IMR-90 (cell line): Measurements from ENCODE around the gene PEX10.

Source experiments
- BHLHE40 ChIP-seq: fragments of 150-350 bp; IDR thresholded peaks from 2 replicates; pipeline ENCODE4 v1.6.1; 2016; ENCODE audit warnings: mild to moderate bottlenecking, low read depth, low read length
- CEBPB ChIP-seq: IDR thresholded peaks from 2 replicates; pipeline ENCODE4 v1.6.1; 2012; ENCODE audit warnings: low read depth, low read length, improper control_type of control experiment
- FOS ChIP-seq: fragments of 150-350 bp; IDR thresholded peaks from 2 replicates; pipeline ENCODE4 v1.6.1; 2016; ENCODE audit warnings: low read depth, low read length
- MXI1 ChIP-seq: IDR thresholded peaks from 2 replicates; pipeline ENCODE4 v1.6.1; 2012; ENCODE audit warnings: low read depth, mild to moderate bottlenecking, low read length, moderate library complexity, borderline replicate concordance
- POLR2A ChIP-seq: IDR thresholded peaks from 2 replicates; pipeline ENCODE4 v1.6.1; 2012; ENCODE audit warnings: mild to moderate bottlenecking, low read depth, low read length
- RAD21 ChIP-seq: IDR thresholded peaks from 2 replicates; pipeline ENCODE4 v1.6.1; 2012; ENCODE audit warnings: low read length, improper control_type of control experiment
- RFX5 ChIP-seq: IDR thresholded peaks from 2 replicates; pipeline ENCODE4 v1.8.0; 2012; ENCODE audit warnings: low read depth, mild to moderate bottlenecking, low read length, moderate library complexity
- SMC3 ChIP-seq: fragments of 150-350 bp; IDR thresholded peaks from 2 replicates; pipeline ENCODE4 v1.6.1; 2016; ENCODE audit warnings: low read depth, mild to moderate bottlenecking, antibody characterized with exemption, low read length, moderate library complexity
- TF ChIP-seq, protein P1 (sequence below): conservative IDR thresholded peaks from 2 replicates; pipeline ENCODE4 v1.5.1; 2012; ENCODE audit warnings: mild to moderate bottlenecking, low read depth, low read length, improper control_type of control experiment

GRCh38 chr1:2378441-2378851 lies 33.9 kb downstream of the PEX10 start:
- TF ChIP-seq, protein P1, sequence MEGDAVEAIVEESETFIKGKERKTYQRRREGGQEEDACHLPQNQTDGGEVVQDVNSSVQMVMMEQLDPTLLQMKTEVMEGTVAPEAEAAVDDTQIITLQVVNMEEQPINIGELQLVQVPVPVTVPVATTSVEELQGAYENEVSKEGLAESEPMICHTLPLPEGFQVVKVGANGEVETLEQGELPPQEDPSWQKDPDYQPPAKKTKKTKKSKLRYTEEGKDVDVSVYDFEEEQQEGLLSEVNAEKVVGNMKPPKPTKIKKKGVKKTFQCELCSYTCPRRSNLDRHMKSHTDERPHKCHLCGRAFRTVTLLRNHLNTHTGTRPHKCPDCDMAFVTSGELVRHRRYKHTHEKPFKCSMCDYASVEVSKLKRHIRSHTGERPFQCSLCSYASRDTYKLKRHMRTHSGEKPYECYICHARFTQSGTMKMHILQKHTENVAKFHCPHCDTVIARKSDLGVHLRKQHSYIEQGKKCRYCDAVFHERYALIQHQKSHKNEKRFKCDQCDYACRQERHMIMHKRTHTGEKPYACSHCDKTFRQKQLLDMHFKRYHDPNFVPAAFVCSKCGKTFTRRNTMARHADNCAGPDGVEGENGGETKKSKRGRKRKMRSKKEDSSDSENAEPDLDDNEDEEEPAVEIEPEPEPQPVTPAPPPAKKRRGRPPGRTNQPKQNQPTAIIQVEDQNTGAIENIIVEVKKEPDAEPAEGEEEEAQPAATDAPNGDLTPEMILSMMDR: no peak
- TF ChIP-seq POLR2A: no peak
- no peak for TF ChIP-seq SMC3
- no peak for TF ChIP-seq RFX5
- no peak for TF ChIP-seq FOS
- TF ChIP-seq RAD21: no peak
- TF ChIP-seq MXI1: no peak
- TF ChIP-seq CEBPB: no peak
- TF ChIP-seq BHLHE40: no peak
